ENCODE measurements around the gene CACNA1C.

CACNA1C gene

DNA sequence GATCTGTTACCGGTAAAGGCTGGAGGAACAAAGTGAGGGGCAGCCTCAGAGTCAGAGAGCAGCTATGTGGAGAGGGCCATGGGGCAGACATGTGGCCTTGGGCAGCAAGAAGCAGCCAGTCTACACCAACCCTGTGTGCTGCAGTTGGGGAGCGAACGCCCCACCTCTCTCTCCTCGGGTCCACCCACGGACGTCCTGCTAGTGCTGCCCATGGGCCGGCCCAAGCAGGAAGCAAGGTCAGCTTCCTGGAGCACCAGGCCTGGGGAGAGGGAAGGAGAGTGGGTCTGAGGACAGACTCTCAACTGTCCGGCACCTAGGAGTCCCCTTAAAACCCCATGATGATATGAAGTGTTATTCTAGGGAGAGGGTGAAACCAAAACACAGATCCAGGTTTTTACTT is 487.2 kb downstream of the CACNA1C start:
- TF ChIP-seq, protein P1, sequence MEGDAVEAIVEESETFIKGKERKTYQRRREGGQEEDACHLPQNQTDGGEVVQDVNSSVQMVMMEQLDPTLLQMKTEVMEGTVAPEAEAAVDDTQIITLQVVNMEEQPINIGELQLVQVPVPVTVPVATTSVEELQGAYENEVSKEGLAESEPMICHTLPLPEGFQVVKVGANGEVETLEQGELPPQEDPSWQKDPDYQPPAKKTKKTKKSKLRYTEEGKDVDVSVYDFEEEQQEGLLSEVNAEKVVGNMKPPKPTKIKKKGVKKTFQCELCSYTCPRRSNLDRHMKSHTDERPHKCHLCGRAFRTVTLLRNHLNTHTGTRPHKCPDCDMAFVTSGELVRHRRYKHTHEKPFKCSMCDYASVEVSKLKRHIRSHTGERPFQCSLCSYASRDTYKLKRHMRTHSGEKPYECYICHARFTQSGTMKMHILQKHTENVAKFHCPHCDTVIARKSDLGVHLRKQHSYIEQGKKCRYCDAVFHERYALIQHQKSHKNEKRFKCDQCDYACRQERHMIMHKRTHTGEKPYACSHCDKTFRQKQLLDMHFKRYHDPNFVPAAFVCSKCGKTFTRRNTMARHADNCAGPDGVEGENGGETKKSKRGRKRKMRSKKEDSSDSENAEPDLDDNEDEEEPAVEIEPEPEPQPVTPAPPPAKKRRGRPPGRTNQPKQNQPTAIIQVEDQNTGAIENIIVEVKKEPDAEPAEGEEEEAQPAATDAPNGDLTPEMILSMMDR (IDR thresholded peaks at IDR 0.05; ENCODE audit: low read depth, low read length, missing control alignments), result no peak
- in situ Hi-C loops (cut with HindIII; ENCODE audit: low pct_ligation_motif_present, low sequenced_read_pairs), result no loop called here
- no peak for DNase-seq
- no peak overlapping the region for H3K4me3 ChIP-seq (ENCODE audit: low read depth, low read length)
- H3K36me3 ChIP-seq (replicated peaks), result no peaks in the 10 kb centered on the region
- H3K27ac ChIP-seq, result no peak overlapping the region
- no peaks in the 10 kb centered on the region for H3K27me3 ChIP-seq (replicated peaks)

DNA sequence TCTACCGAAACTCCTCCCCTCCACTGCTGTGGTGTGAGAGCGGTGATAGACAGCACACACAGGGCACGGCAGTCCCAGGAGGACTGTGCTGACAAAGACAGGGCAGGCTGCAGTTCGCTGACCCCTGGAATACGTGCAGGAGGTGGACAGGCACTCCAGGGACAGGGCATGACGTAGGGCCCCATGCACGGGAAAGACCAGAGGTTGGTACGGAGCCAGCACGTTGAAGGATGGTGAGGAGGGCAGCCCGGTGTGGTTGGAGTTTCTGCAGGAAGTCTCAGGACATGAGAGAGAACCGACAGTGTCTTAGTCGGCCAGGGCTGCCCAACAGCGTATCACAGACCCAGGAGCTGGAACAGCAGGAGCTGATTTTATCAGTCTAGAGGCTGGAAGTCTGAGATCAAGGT is 487.8 kb downstream of the CACNA1C start:
- in situ Hi-C loops (cut with HindIII; ENCODE audit: low pct_ligation_motif_present, low sequenced_read_pairs), result no loop called here
- H3K36me3 ChIP-seq (replicated peaks), result no peaks in the 10 kb centered on the region
- TF ChIP-seq, protein P1 (IDR thresholded peaks at IDR 0.05; ENCODE audit: low read depth, low read length, missing control alignments), result no peak
- no peak overlapping the region for H3K27ac ChIP-seq
- no peaks in the 10 kb centered on the region for H3K27me3 ChIP-seq (replicated peaks)
- H3K4me3 ChIP-seq (ENCODE audit: low read depth, low read length), result no peak overlapping the region
- no peak for DNase-seq

DNA sequence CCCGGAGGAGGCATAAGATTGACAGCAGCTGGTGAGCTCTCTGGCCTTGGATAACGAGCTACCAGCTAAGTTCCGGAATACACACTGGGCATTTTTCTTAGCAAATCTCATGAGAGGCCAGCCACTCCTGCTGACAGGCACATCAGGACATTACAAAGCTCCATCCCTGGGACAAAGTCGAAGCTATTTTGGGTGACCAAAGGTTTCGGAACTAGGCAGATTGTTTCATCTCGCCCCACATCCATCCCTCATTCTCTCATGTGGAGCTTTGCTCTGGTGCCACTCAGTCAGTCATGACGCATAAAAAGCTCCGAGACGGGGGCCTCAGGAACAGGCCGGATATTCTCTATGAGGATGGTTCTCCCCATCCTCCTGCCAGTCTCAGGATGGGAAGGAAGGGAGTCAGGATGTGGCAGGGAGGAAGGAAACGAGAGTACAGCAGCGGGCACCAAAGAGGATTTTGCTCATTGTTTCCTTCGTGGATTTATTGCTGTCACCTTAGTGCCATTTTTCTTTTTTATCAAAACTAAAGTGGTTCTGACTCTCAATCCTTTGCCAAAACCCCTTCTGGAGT is 488.9 kb downstream of the CACNA1C start:
- Histone ChIP-seq H3K4me3 (ENCODE audit: low read depth, low read length) (no peak overlapping the region), H3K36me3 (replicated peaks) (no peaks in the 10 kb centered on the region), H3K27me3 (replicated peaks) (no peaks in the 10 kb centered on the region), H3K27ac (no peak overlapping the region)
- in situ Hi-C loops (cut with HindIII; ENCODE audit: low pct_ligation_motif_present, low sequenced_read_pairs), result no loop called here
- TF ChIP-seq, protein P1 (IDR thresholded peaks at IDR 0.05; ENCODE audit: low read depth, low read length, missing control alignments), result no peak
- DNase-seq, result no peak

DNA sequence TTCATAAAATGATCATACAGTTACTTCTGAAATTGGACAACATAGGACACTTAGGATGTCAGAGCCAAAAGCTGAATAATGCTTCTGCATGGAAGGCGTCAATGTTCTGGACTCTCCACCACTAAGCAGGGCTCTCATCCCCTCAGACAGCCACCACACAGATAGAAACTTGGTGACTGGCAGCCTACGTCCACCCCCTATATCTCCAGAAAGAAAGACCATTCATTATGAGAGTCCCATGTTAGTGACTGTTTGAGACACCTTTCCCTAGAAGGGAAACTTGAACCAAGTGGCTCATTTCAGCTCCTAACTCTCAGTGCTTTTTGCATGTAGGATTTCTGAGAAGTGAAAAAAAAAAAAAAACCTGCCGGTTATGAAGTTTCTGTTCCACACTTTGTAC is 491.0 kb downstream of the CACNA1C start:
- in situ Hi-C loops (cut with HindIII; ENCODE audit: low pct_ligation_motif_present, low sequenced_read_pairs), result no loop called here
- no peaks in the 10 kb centered on the region for H3K36me3 ChIP-seq (replicated peaks)
- H3K27ac ChIP-seq, result no peak overlapping the region
- no peaks in the 10 kb centered on the region for H3K27me3 ChIP-seq (replicated peaks)
- TF ChIP-seq, protein P1 (IDR thresholded peaks at IDR 0.05; ENCODE audit: low read depth, low read length, missing control alignments), result no peak
- no peak for DNase-seq
- H3K4me3 ChIP-seq (ENCODE audit: low read depth, low read length), result no peak overlapping the region

DNA sequence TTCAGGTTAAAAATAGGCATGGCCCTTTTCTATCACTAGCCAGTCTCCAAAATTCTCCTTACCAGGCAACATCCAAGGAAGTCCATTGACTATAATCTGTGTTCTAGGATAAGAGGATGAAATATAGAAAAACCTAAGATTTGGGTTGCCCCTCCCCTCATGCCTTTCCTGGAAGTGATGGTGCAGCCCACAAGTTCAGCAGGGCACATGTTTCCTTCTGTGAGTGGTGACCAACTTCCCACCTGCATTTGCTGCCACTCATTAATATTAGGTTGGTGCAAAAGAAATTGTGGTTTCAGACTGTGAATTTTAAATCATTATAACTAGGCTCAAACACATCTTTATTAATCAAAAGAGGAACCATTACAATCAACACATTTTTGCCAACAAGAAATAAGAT is 491.4 kb downstream of the CACNA1C start:
- in situ Hi-C loops (cut with HindIII; ENCODE audit: low pct_ligation_motif_present, low sequenced_read_pairs), result no loop called here
- no peak overlapping the region for H3K4me3 ChIP-seq (ENCODE audit: low read depth, low read length)
- TF ChIP-seq, protein P1 (IDR thresholded peaks at IDR 0.05; ENCODE audit: low read depth, low read length, missing control alignments), result no peak

More for the DNA sequence above, 491.4 kb downstream of the CACNA1C start:
- no peak overlapping the region for H3K27ac ChIP-seq
- no peak for DNase-seq
- H3K27me3 ChIP-seq (replicated peaks), result no peaks in the 10 kb centered on the region
- no peaks in the 10 kb centered on the region for H3K36me3 ChIP-seq (replicated peaks)

Data from brain microvascular endothelial cell (primary cell).